MM.1S (cell line): ENCODE data around the gene TEX10.

ENCODE experiments used
- DNase-seq: peaks from one replicate; pipeline ENCODE4 v3.0.0-alpha.2; 2015
- H2AFZ ChIP-seq: fragments of 300-600 bp; sonication (generic); 2 replicates; pipeline ENCODE4 v1.6.0; 2016; ENCODE audit warnings: antibody characterized with exemption, low read length
- H3F3A ChIP-seq: fragments of 300-600 bp; sonication (generic); 2 replicates; pipeline ENCODE4 v1.6.1; 2016; ENCODE audit warnings: mild to moderate bottlenecking, antibody characterized with exemption, low read length, moderate library complexity, mixed read lengths; ENCODE audit not compliant: insufficient read depth
- H3K27ac ChIP-seq: fragments of 300-600 bp; sonication (generic); 2 replicates; pipeline ENCODE4 v1.5.1; 2016; ENCODE audit warnings: mild to moderate bottlenecking, low read length
- H3K27me3 ChIP-seq: fragments of 300-600 bp; sonication (generic); replicated peaks from 2 replicates; pipeline ENCODE4 v1.6.0; 2016; ENCODE audit warnings: low read length; ENCODE audit not compliant: insufficient read depth
- H3K36me3 ChIP-seq: fragments of 300-600 bp; sonication (generic); replicated peaks from 2 replicates; pipeline ENCODE4 v1.6.1; 2016; ENCODE audit warnings: mild to moderate bottlenecking, low read length, mixed read lengths; ENCODE audit not compliant: insufficient read depth
- H3K4me1 ChIP-seq: fragments of 300-600 bp; sonication (generic); 2 replicates; pipeline ENCODE4 v1.6.1; 2016; ENCODE audit warnings: low read length, mixed read lengths
- H3K4me2 ChIP-seq: fragments of 300-600 bp; sonication (generic); 2 replicates; pipeline ENCODE4 v1.6.0; 2016; ENCODE audit warnings: low read depth, low read length
- H3K4me3 ChIP-seq: fragments of 300-600 bp; sonication (generic); 2 replicates; pipeline ENCODE4 v1.5.1; 2016; ENCODE audit warnings: low read length, mixed read lengths
- H3K79me2 ChIP-seq: fragments of 300-600 bp; sonication (generic); 2 replicates; pipeline ENCODE4 v1.6.1; 2016; ENCODE audit warnings: mixed run types, low read length, mixed read lengths
- H3K9ac ChIP-seq: fragments of 300-600 bp; sonication (generic); 2 replicates; pipeline ENCODE4 v1.6.1; 2016; ENCODE audit warnings: low read length, mixed read lengths
- H3K9me2 ChIP-seq: fragments of 300-600 bp; sonication (generic); replicated peaks from 2 replicates; pipeline ENCODE4 v1.6.1; 2016; ENCODE audit warnings: mild to moderate bottlenecking, low read length, mixed read lengths; ENCODE audit not compliant: insufficient read depth
- H3K9me3 ChIP-seq: fragments of 300-600 bp; sonication (generic); replicated peaks from 2 replicates; pipeline ENCODE4 v1.6.1; 2016; ENCODE audit warnings: mild to moderate bottlenecking, low read length, mixed read lengths; ENCODE audit not compliant: insufficient read depth
- H4K20me1 ChIP-seq: fragments of 300-600 bp; sonication (generic); 2 replicates; pipeline ENCODE4 v1.6.1; 2016; ENCODE audit warnings: mild to moderate bottlenecking, low read length, moderate library complexity, mixed read lengths; ENCODE audit not compliant: insufficient read depth
- EZH2 ChIP-seq: fragments of 300-600 bp; sonication (generic); optimal IDR thresholded peaks from 2 replicates; pipeline ENCODE3; 2017; ENCODE audit warnings: low read depth, mild to moderate bottlenecking, antibody characterized with exemption, low read length, mixed read lengths
- EZH2phosphoT487 ChIP-seq: fragments of 300-600 bp; sonication (generic); IDR thresholded peaks from 2 replicates; pipeline ENCODE4 v1.6.1; 2018; ENCODE audit warnings: antibody characterized with exemption, low read length
- TF ChIP-seq, protein P1 (sequence below): fragments of 300-600 bp; sonication (generic); IDR thresholded peaks from 2 replicates; pipeline ENCODE4 v1.5.1; 2016; ENCODE audit warnings: antibody characterized with exemption, low read length, mixed read lengths

TEX10 gene

DNA sequence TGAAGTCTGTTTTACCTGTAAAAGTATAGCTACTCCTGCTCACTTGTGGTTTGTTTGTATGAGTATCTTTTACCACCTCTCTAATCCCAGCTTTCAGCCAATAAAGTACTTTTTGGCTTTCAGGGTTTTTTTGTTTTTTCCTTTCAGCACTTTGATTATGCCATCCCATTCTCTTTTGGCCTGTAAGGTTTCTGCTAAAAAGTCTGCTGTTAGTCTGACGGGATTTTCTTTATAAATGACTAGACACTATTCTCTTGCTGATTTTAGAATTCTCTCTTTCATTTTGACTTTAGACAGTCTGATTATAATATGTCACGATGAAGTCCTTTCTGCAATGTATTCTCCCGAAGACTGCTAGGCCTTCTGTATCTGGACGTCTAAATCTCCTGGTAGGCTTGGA lies 37.2 kb downstream of the TEX10 start:
- no peaks in the 10 kb centered on the region for H3K4me1 ChIP-seq
- no peak overlapping the region for H3K4me3 ChIP-seq
- no peaks in the 10 kb centered on the region for H4K20me1 ChIP-seq
- no peaks in the 10 kb centered on the region for H3K9me2 ChIP-seq
- H3K9ac ChIP-seq: no peak overlapping the region
- no peak overlapping the region for H2AFZ ChIP-seq
- peaks cover 5% of the 10 kb centered on the region; the same call in 1 of the 2 replicates for H3K36me3 ChIP-seq
- TF ChIP-seq EZH2phosphoT487 (no peak), EZH2 (no peak)
- TF ChIP-seq, protein P1, sequence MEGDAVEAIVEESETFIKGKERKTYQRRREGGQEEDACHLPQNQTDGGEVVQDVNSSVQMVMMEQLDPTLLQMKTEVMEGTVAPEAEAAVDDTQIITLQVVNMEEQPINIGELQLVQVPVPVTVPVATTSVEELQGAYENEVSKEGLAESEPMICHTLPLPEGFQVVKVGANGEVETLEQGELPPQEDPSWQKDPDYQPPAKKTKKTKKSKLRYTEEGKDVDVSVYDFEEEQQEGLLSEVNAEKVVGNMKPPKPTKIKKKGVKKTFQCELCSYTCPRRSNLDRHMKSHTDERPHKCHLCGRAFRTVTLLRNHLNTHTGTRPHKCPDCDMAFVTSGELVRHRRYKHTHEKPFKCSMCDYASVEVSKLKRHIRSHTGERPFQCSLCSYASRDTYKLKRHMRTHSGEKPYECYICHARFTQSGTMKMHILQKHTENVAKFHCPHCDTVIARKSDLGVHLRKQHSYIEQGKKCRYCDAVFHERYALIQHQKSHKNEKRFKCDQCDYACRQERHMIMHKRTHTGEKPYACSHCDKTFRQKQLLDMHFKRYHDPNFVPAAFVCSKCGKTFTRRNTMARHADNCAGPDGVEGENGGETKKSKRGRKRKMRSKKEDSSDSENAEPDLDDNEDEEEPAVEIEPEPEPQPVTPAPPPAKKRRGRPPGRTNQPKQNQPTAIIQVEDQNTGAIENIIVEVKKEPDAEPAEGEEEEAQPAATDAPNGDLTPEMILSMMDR: no peak
- H3K4me2 ChIP-seq: no peak overlapping the region
- DNase-seq: no peak
- H3F3A ChIP-seq: no peaks in the 10 kb centered on the region
- H3K27me3 ChIP-seq: no peaks in the 10 kb centered on the region
- peaks cover 20% of the 10 kb centered on the region for H3K79me2 ChIP-seq
- no peaks in the 10 kb centered on the region for H3K9me3 ChIP-seq
- no peak overlapping the region for H3K27ac ChIP-seq

DNA sequence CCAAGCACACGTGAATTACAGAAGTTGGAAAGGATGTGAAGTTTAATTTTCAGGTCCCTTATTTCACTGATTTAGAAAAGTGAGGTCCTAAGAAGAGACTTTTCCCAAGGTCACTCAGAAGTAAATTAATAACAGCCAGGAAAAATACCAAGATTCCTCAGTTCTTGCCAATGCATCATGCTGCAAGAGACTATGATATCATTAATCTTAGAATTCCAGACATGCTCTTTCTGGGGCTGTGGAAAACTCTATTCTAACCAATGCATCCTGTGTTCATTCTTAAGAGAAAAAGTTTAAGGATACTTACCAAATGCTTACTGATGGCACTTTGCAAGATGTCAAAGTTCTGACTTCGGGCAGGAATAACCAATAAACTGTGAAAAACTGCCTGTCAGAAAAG lies 42.8 kb downstream of the TEX10 start:
- Histone ChIP-seq H3K4me1 (no peaks in the 10 kb centered on the region), H3K4me3 (no peak overlapping the region), H2AFZ (no peak overlapping the region), H3K27ac (no peak overlapping the region), H4K20me1 (no peaks in the 10 kb centered on the region), H3K79me2 (peaks cover 13% of the 10 kb centered on the region; the same call in 1 of the 2 replicates), H3K27me3 (no peaks in the 10 kb centered on the region), H3K9me2 (no peaks in the 10 kb centered on the region), H3F3A (no peaks in the 10 kb centered on the region), H3K9me3 (no peaks in the 10 kb centered on the region), H3K4me2 (no peak overlapping the region), H3K36me3 (no peaks in the 10 kb centered on the region; the same call in 1 of the 2 replicates), H3K9ac (no peak overlapping the region)
- TF ChIP-seq, protein P1: no peak
- TF ChIP-seq EZH2phosphoT487 (no peak), EZH2 (no peak)
- no peak for DNase-seq

- no peak overlapping the region for H3K9ac ChIP-seq
- H3F3A ChIP-seq: no peaks in the 10 kb centered on the region
- H3K27ac ChIP-seq: no peak overlapping the region
- no peak overlapping the region for H2AFZ ChIP-seq
- no peaks in the 10 kb centered on the region for H3K4me1 ChIP-seq
- no peak for DNase-seq
- H3K27me3 ChIP-seq: no peaks in the 10 kb centered on the region
- TF ChIP-seq, protein P1: no peak
- TF ChIP-seq EZH2phosphoT487 (no peak), EZH2 (no peak)
- no peaks in the 10 kb centered on the region for H3K9me2 ChIP-seq
- H3K4me2 ChIP-seq: no peak overlapping the region
- peaks cover 13% of the 10 kb centered on the region; the same call in 1 of the 2 replicates for H3K79me2 ChIP-seq
- no peak overlapping the region for H3K4me3 ChIP-seq
- H3K9me3 ChIP-seq: no peaks in the 10 kb centered on the region
- H4K20me1 ChIP-seq: no peaks in the 10 kb centered on the region
- H3K36me3 ChIP-seq: no peaks in the 10 kb centered on the region; the same call in 1 of the 2 replicates
Observed at GRCh38 chr9:100308965-100309564, 43.7 kb downstream of the TEX10 start.
